Dermis blood vessel endothelial cell (primary cell): Measurements from ENCODE around the gene RNLS. TPM values are rescaled to one million over a fixed set of nuclear protein-coding genes. Genes with fewer than 3 reads are reported as not detected.
"Not testable (repeated sequence)": the region's sequence is repeated elsewhere in the genome, so short reads cannot be mapped to it uniquely, and the experiment has no call there.

Experiments
- DNase-seq: peaks from one replicate; pipeline ENCODE4 v3.0.0; 2010
- total RNA-seq: library from RNA; depleted of rRNA; stranded (reverse); fragments of >200 nt; gene quantifications from 2 replicates; pipeline ENCODE4 v1.2.3, GENCODE V29; 2014

The RNLS gene
- total RNA-seq, 1 donor from 2014 or later: 0.51 TPM

GRCh38 chr10:88386204-88386788 is 196.8 kb downstream of the RNLS start:
- no peak for DNase-seq

GRCh38 chr10:88385601-88386203 is 197.4 kb downstream of the RNLS start:
- DNase-seq: no peak

- no peak for DNase-seq
These were observed 199.8 kb downstream of the RNLS start for GRCh38 chr10:88383276-88383675.

- no peak for DNase-seq
These were observed 200.4 kb downstream of the RNLS start for GRCh38 chr10:88382699-88383098.

GRCh38 chr10:88379575-88379974 is 203.5 kb downstream of the RNLS start:
- no peak for DNase-seq

GRCh38 chr10:88377510-88377909 is 205.6 kb downstream of the RNLS start:
- DNase-seq: no peak

- no peak for DNase-seq
These were observed 208.5 kb downstream of the RNLS start for GRCh38 chr10:88374392-88375175.

GRCh38 chr10:88372881-88373592 is 210.1 kb downstream of the RNLS start:
- no peak for DNase-seq

GRCh38 chr10:88372051-88372715 is 210.9 kb downstream of the RNLS start:
- DNase-seq: no peak

- no peak for DNase-seq
These were observed 212.4 kb downstream of the RNLS start for GRCh38 chr10:88370713-88371112.

- no peak for DNase-seq
These were observed 216.3 kb downstream of the RNLS start for GRCh38 chr10:88366772-88367171.

GRCh38 chr10:88361995-88362807 is 220.9 kb downstream of the RNLS start:
- no peak for DNase-seq

GRCh38 chr10:88361494-88361893 is 221.6 kb downstream of the RNLS start:
- no peak for DNase-seq

- not testable (repeated sequence) for DNase-seq
These were observed 227.4 kb downstream of the RNLS start for GRCh38 chr10:88355750-88356149.

- no peak for DNase-seq
These were observed 235.4 kb downstream of the RNLS start for GRCh38 chr10:88347597-88348304.

- DNase-seq: no peak
These were observed 236.1 kb downstream of the RNLS start for GRCh38 chr10:88347022-88347421.

- no peak for DNase-seq
These were observed 236.8 kb downstream of the RNLS start for GRCh38 chr10:88346144-88346977.

- no peak for DNase-seq
These were observed 239.2 kb downstream of the RNLS start for GRCh38 chr10:88343761-88344484.

GRCh38 chr10:88342733-88343310 is 240.3 kb downstream of the RNLS start:
- DNase-seq: no peak
